Hepatocyte (in vitro differentiated cells): Measurements from ENCODE around the gene SH3RF1.

Source experiments
- CTCF ChIP-seq: fragments of 200-600 bp; sonication (generic); IDR thresholded peaks from 2 replicates; pipeline ENCODE4 v1.5.1; 2016; ENCODE audit warnings: antibody characterized with exemption, mild to moderate bottlenecking; ENCODE audit not compliant: poor library complexity
- EZH2 ChIP-seq: fragments of 200-600 bp; sonication (generic); IDR thresholded peaks from 2 replicates; pipeline ENCODE4 v1.6.1; 2016; ENCODE audit warnings: antibody characterized with exemption, mild to moderate bottlenecking, borderline replicate concordance
- EZH2phosphoT487 ChIP-seq: fragments of 200-600 bp; sonication (generic); IDR thresholded peaks from one replicate; pipeline ENCODE4 v1.6.1; 2018; ENCODE audit warnings: antibody characterized with exemption, mild to moderate bottlenecking, low read depth, moderate library complexity; ENCODE audit not compliant: unreplicated experiment, severe bottlenecking

GRCh38 chr4:169253904-169254303 lies 16.9 kb downstream of the SH3RF1 start:
- TF ChIP-seq EZH2phosphoT487 (no peak), CTCF (no peak), EZH2 (no peak)
